GM10266 (cell line): ENCODE data around the gene ATXN1.

ENCODE experiments used
- DNase-seq: peaks from one replicate; pipeline ENCODE4 v3.0.0; 2012; ENCODE audit errors: extremely low spot score
- CTCF ChIP-seq: IDR thresholded peaks from 2 replicates; pipeline ENCODE4 v1.5.1; 2012; ENCODE audit warnings: mild to moderate bottlenecking, low read depth; ENCODE audit not compliant: control insufficient read depth, insufficient read depth; ENCODE audit errors: missing control alignments

Gene ATXN1

GRCh38 chr6:16804546-16805242 lies 43.4 kb upstream of the ATXN1 start:
- DNase-seq, result no peak
- no peak for TF ChIP-seq CTCF

- DNase-seq, result no peak
- no peak for TF ChIP-seq CTCF
Observed at GRCh38 chr6:16803294-16804200, 42.3 kb upstream of the ATXN1 start.

- TF ChIP-seq CTCF, result no peak
- no peak for DNase-seq
Observed at GRCh38 chr6:16802071-16802470, 40.8 kb upstream of the ATXN1 start.

GRCh38 chr6:16800942-16801341 lies 39.7 kb upstream of the ATXN1 start:
- no peak for TF ChIP-seq CTCF
- no peak for DNase-seq

- TF ChIP-seq CTCF, result no peak
- no peak for DNase-seq
Observed at GRCh38 chr6:16800341-16800740, 39.1 kb upstream of the ATXN1 start.

- no peak for DNase-seq
- TF ChIP-seq CTCF, result no peak
Observed at GRCh38 chr6:16799279-16800193, 38.3 kb upstream of the ATXN1 start.
